GM19438 (cell line): Measurements from ENCODE around the gene SNRNP25.

Experiments used
- ATAC-seq: cut with Tn5 transposase; IDR thresholded peaks from one replicate; pipeline ENCODE4 v1.9.1; 2021; ENCODE audit warnings: low read depth; ENCODE audit not compliant: unreplicated experiment

The SNRNP25 gene

GRCh38 chr16:75580-76501 lies 22.2 kb downstream of the SNRNP25 start:
- ATAC-seq: no peak

- no peak for ATAC-seq
Observed at GRCh38 chr16:76535-77272, 23.1 kb downstream of the SNRNP25 start.

GRCh38 chr16:77273-77806 lies 23.7 kb downstream of the SNRNP25 start:
- peak; percentile 23 for ATAC-seq

GRCh38 chr16:77807-78443 lies 24.3 kb downstream of the SNRNP25 start, which contains the start of gene MPG:
Gene MPG (plus strand): TSS chr16:78225. CDS start chr16:78310, 85 bp downstream.
- peak; percentile 63 for ATAC-seq

GRCh38 chr16:78444-79150 lies 25.0 kb downstream of the SNRNP25 start:
- no peak for ATAC-seq

GRCh38 chr16:79151-80054 lies 25.8 kb downstream of the SNRNP25 start:
- no peak for ATAC-seq

GRCh38 chr16:83060-83603 lies 29.5 kb downstream of the SNRNP25 start:
- ATAC-seq: no peak

GRCh38 chr16:83781-84615 lies 30.4 kb downstream of the SNRNP25 start:
- no peak for ATAC-seq

- peak; percentile 59 for ATAC-seq
Observed at GRCh38 chr16:84718-85406, 31.2 kb downstream of the SNRNP25 start.

- no peak for ATAC-seq
Observed at GRCh38 chr16:85407-85782, 31.8 kb downstream of the SNRNP25 start.

GRCh38 chr16:85865-86264 lies 32.2 kb downstream of the SNRNP25 start:
- no peak for ATAC-seq

GRCh38 chr16:86483-86952 lies 32.9 kb downstream of the SNRNP25 start:
- ATAC-seq: no peak

- ATAC-seq: no peak
Observed at GRCh38 chr16:88613-89012, 35.0 kb downstream of the SNRNP25 start.

- ATAC-seq: no peak
Observed at GRCh38 chr16:89391-90302, 36.0 kb downstream of the SNRNP25 start.

GRCh38 chr16:91484-91883 lies 37.9 kb downstream of the SNRNP25 start:
- no peak for ATAC-seq
